ENCODE data around the gene PODXL.
A peak's percentile ranks its signal among the peaks of the same experiment; 100 is the strongest.

DNA sequence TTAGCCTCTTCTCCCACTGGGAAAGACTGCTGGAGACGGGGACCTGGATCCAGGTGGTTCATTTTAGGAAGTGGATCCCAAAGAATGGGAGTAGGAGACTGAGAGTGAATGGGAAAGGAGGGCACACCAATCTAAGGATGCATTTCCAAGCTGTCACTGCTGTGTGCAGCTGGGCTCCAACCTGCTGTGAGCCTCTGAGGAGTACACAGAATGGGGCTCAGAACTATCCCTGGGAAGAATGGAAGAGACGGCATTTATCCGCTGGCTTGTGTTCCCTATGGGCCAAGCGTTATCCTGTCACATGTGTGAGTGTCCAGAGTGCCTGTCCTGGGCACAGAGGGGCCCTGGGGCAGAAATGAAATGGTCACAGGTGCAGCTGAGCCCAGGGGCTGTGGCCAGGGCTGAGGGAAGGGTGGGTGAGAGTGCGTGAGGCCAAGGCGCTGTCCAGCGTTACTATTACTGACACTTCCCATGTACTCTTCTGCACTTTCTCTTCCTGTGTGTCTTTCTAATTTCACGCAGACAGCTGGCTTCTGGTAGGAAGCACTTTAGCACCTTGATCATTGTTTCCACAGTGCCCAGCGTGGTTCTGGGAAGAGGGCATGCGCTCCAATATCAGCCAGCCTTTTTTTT is 35.4 kb upstream of the PODXL start:
- TF ChIP-seq, protein P1, sequence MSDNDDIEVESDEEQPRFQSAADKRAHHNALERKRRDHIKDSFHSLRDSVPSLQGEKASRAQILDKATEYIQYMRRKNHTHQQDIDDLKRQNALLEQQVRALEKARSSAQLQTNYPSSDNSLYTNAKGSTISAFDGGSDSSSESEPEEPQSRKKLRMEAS (IDR thresholded peaks at IDR 0.05) = no peak
- TF ChIP-seq RAD21 (IDR thresholded peaks at IDR 0.05; ENCODE audit: low read depth) (no peak), CREB1 (IDR thresholded peaks at IDR 0.05; ENCODE audit: low read depth) (no peak), EP300 (IDR thresholded peaks at IDR 0.05; ENCODE audit: borderline replicate concordance) (no peak), NFIC (IDR thresholded peaks at IDR 0.05) (no peak), YY1 (IDR thresholded peaks at IDR 0.05; ENCODE audit: low read depth) (no peak), CEBPB (IDR thresholded peaks at IDR 0.05) (no peak), TAF1 (IDR thresholded peaks at IDR 0.05; ENCODE audit: low read depth) (no peak), TCF12 (IDR thresholded peaks at IDR 0.05; ENCODE audit: low read depth) (no peak), EGR1 (IDR thresholded peaks at IDR 0.05) (no peak), ZBTB7A (IDR thresholded peaks at IDR 0.05; ENCODE audit: low read depth) (no peak), TEAD4 (IDR thresholded peaks at IDR 0.05) (no peak)
- TF ChIP-seq, protein P2, sequence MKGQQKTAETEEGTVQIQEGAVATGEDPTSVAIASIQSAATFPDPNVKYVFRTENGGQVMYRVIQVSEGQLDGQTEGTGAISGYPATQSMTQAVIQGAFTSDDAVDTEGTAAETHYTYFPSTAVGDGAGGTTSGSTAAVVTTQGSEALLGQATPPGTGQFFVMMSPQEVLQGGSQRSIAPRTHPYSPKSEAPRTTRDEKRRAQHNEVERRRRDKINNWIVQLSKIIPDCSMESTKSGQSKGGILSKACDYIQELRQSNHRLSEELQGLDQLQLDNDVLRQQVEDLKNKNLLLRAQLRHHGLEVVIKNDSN (IDR thresholded peaks at IDR 0.05) = no peak
- TF ChIP-seq, protein P3, sequence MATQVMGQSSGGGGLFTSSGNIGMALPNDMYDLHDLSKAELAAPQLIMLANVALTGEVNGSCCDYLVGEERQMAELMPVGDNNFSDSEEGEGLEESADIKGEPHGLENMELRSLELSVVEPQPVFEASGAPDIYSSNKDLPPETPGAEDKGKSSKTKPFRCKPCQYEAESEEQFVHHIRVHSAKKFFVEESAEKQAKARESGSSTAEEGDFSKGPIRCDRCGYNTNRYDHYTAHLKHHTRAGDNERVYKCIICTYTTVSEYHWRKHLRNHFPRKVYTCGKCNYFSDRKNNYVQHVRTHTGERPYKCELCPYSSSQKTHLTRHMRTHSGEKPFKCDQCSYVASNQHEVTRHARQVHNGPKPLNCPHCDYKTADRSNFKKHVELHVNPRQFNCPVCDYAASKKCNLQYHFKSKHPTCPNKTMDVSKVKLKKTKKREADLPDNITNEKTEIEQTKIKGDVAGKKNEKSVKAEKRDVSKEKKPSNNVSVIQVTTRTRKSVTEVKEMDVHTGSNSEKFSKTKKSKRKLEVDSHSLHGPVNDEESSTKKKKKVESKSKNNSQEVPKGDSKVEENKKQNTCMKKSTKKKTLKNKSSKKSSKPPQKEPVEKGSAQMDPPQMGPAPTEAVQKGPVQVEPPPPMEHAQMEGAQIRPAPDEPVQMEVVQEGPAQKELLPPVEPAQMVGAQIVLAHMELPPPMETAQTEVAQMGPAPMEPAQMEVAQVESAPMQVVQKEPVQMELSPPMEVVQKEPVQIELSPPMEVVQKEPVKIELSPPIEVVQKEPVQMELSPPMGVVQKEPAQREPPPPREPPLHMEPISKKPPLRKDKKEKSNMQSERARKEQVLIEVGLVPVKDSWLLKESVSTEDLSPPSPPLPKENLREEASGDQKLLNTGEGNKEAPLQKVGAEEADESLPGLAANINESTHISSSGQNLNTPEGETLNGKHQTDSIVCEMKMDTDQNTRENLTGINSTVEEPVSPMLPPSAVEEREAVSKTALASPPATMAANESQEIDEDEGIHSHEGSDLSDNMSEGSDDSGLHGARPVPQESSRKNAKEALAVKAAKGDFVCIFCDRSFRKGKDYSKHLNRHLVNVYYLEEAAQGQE (IDR thresholded peaks at IDR 0.05; ENCODE audit: low read depth) = peak; percentile 81

Measured in Ishikawa (cell line).